Measurements from ENCODE around the gene C1QA. TPM values are rescaled to one million over a fixed set of nuclear protein-coding genes. Genes with fewer than 3 reads are reported as not detected.
A peak's percentile ranks its signal among the peaks of the same experiment; 100 is the strongest.

The C1QA gene
- total RNA-seq, 1 donor from 2014 or later: 935 TPM

DNA sequence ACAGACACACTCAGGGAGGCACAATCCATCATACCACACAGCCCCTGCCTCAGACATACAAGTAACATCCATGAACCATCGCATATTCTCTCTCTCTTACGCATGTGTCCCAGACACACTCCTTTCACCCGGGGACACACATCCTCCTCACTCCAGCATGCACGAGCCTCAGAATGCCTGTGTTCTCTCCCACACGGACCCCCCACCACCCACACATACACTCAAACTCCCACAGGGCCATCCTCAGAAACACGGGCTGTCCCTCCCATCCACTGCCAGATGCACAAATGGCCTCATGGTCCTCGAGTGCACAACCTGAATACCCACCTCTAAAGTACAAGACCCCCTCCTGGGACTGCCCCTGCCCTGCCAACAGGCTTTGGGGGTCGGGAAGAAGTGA, 4.8 kb downstream of the C1QA start:
- Histone ChIP-seq H3K27me3 (ENCODE audit: low read depth) (peaks cover 25% of the 10 kb centered on the region), H3K27ac (no peak overlapping the region), H3K4me1 (peaks cover 4% of the 10 kb centered on the region), H3K9me3 (no peaks in the 10 kb centered on the region), H3K36me3 (no peaks in the 10 kb centered on the region), H3K4me3 (no peak overlapping the region)
- DNase-seq (no peak), ATAC-seq (no peak)
- intact Hi-C loops (cut with DNase I): loop anchor here (10.0 kb wide), 1 partner anchor 216 kb away; no protein-coding TSS in a partner anchor
- no peak for TF ChIP-seq CTCF (IDR thresholded peaks at IDR 0.05)

DNA sequence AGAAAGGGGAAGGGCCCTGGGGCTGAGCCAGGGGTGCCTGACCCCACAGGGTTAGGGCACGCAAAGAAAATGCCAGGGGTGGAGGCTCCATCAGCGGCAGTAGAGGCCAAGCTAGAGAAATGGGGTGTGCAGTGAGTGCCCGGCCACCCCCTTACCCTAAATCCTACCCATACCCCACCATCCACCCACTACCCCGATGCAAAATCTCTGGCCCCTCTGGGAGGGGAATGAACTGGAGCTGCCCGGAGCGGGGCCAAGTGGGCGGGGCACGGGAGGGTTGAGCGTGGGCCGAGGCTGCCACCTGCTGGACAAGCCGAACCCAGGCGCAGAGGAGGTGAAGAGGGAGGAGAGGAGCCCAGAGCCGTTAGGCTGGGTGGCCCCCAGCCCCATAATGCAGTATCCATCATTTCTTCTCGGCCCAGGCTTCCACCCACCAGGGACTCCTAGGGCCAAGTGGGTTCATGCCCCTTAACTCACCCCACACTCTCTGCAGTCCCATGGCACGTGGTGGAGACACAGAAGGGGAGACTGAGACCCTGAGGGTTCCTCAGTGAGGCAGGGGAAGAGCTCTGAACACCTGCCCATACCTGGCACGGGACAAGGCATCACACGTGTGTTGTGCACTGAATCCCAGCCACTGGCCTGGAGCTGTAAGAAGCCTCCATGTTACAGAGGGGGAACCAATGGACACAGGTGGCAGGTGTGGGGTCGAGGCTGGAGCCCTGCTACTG, 5.6 kb downstream of the C1QA start:
- H3K4me1 ChIP-seq: peaks cover 4% of the 10 kb centered on the region
- TF ChIP-seq CTCF (IDR thresholded peaks at IDR 0.05): peak; percentile 96
- no peak overlapping the region for H3K4me3 ChIP-seq
- ATAC-seq (peak; percentile 82 to 85), DNase-seq (peak; percentile 88)
- H3K27ac ChIP-seq: no peak overlapping the region
- no peaks in the 10 kb centered on the region for H3K9me3 ChIP-seq
- H3K36me3 ChIP-seq: no peaks in the 10 kb centered on the region
- H3K27me3 ChIP-seq (ENCODE audit: low read depth): peaks cover 19% of the 10 kb centered on the region
- intact Hi-C loops (cut with DNase I): loop anchor here (10.0 kb wide), 1 partner anchor 217 kb away; no protein-coding TSS in a partner anchor

GRCh38 chr1:22643381-22643780, 7.0 kb downstream of the C1QA start, which contains the start of gene C1QC:
TSS of gene C1QC (plus strand) at chr1:22643633. CDS start at chr1:22644024, 391 bp downstream.
- intact Hi-C loops (cut with DNase I): loop anchor here (10.0 kb wide), 1 partner anchor 219 kb away; no protein-coding TSS in a partner anchor
- no peak for TF ChIP-seq CTCF (IDR thresholded peaks at IDR 0.05)
- peak; percentile 73 for DNase-seq
- peak; percentile 23 to 65 for ATAC-seq
- H3K36me3 ChIP-seq: no peaks in the 10 kb centered on the region
- no peaks in the 10 kb centered on the region for H3K9me3 ChIP-seq
- peaks cover 4% of the 10 kb centered on the region for H3K4me1 ChIP-seq
- peaks cover 16% of the 10 kb centered on the region for H3K27me3 ChIP-seq (ENCODE audit: low read depth)
- peak within 1 kb of the TSS; percentile 65 for H3K27ac ChIP-seq
- peak within 1 kb of the TSS; percentile 49 for H3K4me3 ChIP-seq

- no peak for DNase-seq
- peak overlapping the region; percentile 65 for H3K27ac ChIP-seq
- intact Hi-C loops (cut with DNase I): loop anchor here (10.0 kb wide), 1 partner anchor 219 kb away; no protein-coding TSS in a partner anchor
Observed at GRCh38 chr1:22643928-22644327, 7.5 kb downstream of the C1QA start.

DNA sequence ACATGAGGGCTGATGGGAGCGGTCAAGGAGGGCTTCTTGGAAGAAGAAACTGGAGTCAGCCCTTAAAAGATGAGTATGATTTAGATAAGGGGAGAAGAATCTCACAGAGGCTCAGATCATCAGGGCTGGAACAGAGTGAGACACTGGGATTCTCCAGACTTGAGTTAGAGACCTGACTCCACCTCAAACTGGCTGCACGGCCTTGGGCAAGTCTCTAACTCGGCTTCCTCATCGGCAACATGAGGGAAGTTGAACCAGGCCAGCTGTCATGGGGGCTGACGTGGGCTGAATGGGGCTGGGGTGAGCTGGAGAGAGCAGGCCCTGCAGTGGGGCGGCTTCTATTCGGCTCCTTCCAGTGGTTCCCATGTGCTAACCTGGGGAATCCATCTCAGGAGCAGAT, 9.5 kb downstream of the C1QA start:
- intact Hi-C loops (cut with DNase I): loop anchor here (10.0 kb wide), 1 partner anchor 221 kb away; no protein-coding TSS in a partner anchor
- ATAC-seq (peak; percentile 34 to 56), DNase-seq (peak; percentile 73)
- H3K36me3 ChIP-seq: no peaks in the 10 kb centered on the region
- H3K27me3 ChIP-seq (ENCODE audit: low read depth): peaks cover 10% of the 10 kb centered on the region
- H3K4me3 ChIP-seq: peak overlapping the region; percentile 49
- H3K9me3 ChIP-seq: no peaks in the 10 kb centered on the region
- peak overlapping the region; percentile 25 for H3K27ac ChIP-seq
- H3K4me1 ChIP-seq: peaks cover 4% of the 10 kb centered on the region
- TF ChIP-seq CTCF (IDR thresholded peaks at IDR 0.05): no peak

More at GRCh38 chr1:22643928-22644327, 7.5 kb downstream of the C1QA start:
- TF ChIP-seq CTCF (IDR thresholded peaks at IDR 0.05): no peak
- peaks cover 4% of the 10 kb centered on the region for H3K4me1 ChIP-seq
- no peaks in the 10 kb centered on the region for H3K36me3 ChIP-seq
- no peak for ATAC-seq
- no peaks in the 10 kb centered on the region for H3K9me3 ChIP-seq
- H3K27me3 ChIP-seq (ENCODE audit: low read depth): peaks cover 11% of the 10 kb centered on the region
- H3K4me3 ChIP-seq: peak overlapping the region; percentile 49
